Suprapubic skin (tissue), 4 donors: ENCODE measurements around the gene EFHD2.

Experiments
- POLR2A ChIP-seq, 2 donors: fragments of 450-650 bp; IDR thresholded peaks; one replicate each; pipeline ENCODE4 v1.6.1; 2017; ENCODE audit warnings: antibody characterized with exemption in 2 of 2, mild to moderate bottlenecking in 2 of 2, moderate library complexity in 2 of 2
- POLR2AphosphoS5 ChIP-seq, 3 donors: sonication (generic); formaldehyde crosslinking; IDR thresholded peaks; one replicate each; pipeline ENCODE4 v1.6.1; 2017; ENCODE audit warnings: antibody characterized with exemption in 3 of 3
- TF ChIP-seq, protein P1 (sequence below), 2 donors: fragments of 200-600 bp in 1 of 2; fragments of 450-650 bp in 1 of 2; sonication (generic) in 1 of 2; IDR thresholded peaks; one replicate each; pipeline ENCODE4 v1.5.1; 2016 to 2019; ENCODE audit warnings: antibody characterized with exemption in 2 of 2, mild to moderate bottlenecking in 1 of 2, moderate library complexity in 1 of 2

DNA sequence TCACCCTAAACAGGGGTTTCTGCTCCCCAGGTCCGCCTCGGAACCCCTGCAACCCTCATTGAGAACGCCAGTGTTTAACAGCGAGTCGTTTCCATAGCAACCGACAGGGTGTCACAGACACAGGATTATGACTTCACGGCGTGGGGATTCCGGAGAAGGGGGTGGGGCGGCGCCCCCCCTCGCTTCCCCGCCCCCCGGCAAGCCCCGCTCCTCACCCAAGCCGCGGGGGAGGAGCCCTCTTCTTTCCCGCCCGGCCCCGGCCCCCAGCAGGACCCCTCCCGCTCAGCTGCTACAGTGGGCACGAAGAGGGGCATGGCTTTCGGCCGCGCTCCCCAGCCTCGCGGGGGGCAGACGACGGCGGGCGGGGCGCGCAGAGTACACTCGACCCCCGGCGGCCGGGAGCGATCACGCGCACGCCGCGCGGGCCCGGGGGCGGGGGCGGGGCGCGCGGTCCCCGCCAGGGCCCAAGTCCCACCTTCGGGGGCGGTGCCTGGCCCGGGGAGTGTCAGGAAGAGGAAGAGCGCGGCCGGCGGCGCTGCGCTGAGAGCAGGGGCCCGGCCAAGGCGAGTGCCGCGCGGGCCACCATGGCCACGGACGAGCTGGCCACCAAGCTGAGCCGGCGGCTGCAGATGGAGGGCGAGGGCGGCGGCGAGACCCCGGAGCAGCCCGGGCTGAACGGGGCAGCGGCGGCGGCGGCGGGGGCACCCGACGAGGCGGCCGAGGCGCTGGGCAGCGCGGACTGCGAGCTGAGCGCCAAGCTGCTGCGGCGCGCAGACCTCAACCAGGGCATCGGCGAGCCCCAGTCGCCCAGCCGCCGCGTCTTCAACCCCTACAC lies at the start of gene EFHD2:
- TF ChIP-seq, protein P1, sequence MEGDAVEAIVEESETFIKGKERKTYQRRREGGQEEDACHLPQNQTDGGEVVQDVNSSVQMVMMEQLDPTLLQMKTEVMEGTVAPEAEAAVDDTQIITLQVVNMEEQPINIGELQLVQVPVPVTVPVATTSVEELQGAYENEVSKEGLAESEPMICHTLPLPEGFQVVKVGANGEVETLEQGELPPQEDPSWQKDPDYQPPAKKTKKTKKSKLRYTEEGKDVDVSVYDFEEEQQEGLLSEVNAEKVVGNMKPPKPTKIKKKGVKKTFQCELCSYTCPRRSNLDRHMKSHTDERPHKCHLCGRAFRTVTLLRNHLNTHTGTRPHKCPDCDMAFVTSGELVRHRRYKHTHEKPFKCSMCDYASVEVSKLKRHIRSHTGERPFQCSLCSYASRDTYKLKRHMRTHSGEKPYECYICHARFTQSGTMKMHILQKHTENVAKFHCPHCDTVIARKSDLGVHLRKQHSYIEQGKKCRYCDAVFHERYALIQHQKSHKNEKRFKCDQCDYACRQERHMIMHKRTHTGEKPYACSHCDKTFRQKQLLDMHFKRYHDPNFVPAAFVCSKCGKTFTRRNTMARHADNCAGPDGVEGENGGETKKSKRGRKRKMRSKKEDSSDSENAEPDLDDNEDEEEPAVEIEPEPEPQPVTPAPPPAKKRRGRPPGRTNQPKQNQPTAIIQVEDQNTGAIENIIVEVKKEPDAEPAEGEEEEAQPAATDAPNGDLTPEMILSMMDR (IDR thresholded peaks at IDR 0.05): no peak
- TF ChIP-seq POLR2AphosphoS5 (IDR thresholded peaks at IDR 0.05) (no peak), POLR2A (IDR thresholded peaks at IDR 0.05) (peak; percentile 39 to 92)
